Nephron (organoid): ENCODE measurements around the gene GPC2.
"Not testable (repeated sequence)": the region's sequence is repeated elsewhere in the genome, so short reads cannot be mapped to it uniquely, and the experiment has no call there.

ENCODE experiments used
- H3K27ac Mint-ChIP-seq, 3 experiments: 2 replicates each; pipeline ENCODE4 v1.8.0; 2020; ENCODE audit warnings: mixed read lengths in 3 of 3, mild to moderate bottlenecking in 2 of 3, moderate library complexity in 1 of 3
- H3K27me3 Mint-ChIP-seq: 2 replicates; pipeline ENCODE4 v1.8.0; 2021; ENCODE audit warnings: low read depth, mild to moderate bottlenecking, moderate library complexity, mixed read lengths
- H3K36me3 Mint-ChIP-seq: 2 replicates; pipeline ENCODE4 v1.8.0; 2020; ENCODE audit warnings: low read depth, mixed read lengths
- H3K4me1 Mint-ChIP-seq: 2 replicates; pipeline ENCODE4 v1.8.0; 2020; ENCODE audit warnings: mixed read lengths
- H3K4me3 Mint-ChIP-seq, 3 experiments: 2 replicates each; pipeline ENCODE4 v1.8.0; 2020; ENCODE audit warnings: mild to moderate bottlenecking in 3 of 3, mixed read lengths in 3 of 3, moderate library complexity in 2 of 3
- H3K9me3 Mint-ChIP-seq: 2 replicates; pipeline ENCODE4 v1.8.0; 2020; ENCODE audit warnings: mixed read lengths
- TF ChIP-seq, protein P1 (sequence below), 3 experiments: fragments of 200-600 bp; sonication (generic); IDR thresholded peaks; one replicate each; pipeline ENCODE4 v1.5.0; 2021; ENCODE audit warnings: antibody characterized with exemption in 3 of 3; ENCODE audit not compliant: unreplicated experiment in 3 of 3

The GPC2 gene

GRCh38 chr7:100177045-100178001 lies at the start of gene GPC2, which contains the start of gene STAG3:
TSS of gene GPC2 (minus strand) at chr7:100177381. CDS start at chr7:100177199, 182 bp downstream.
TSS of gene STAG3 (plus strand) at chr7:100177918. CDS start at chr7:100180557, 2,639 bp downstream.
- peak within 1 kb of the TSS; percentile 84 to 92 (median 89) for H3K4me3 Mint-ChIP-seq
- TF ChIP-seq, protein P1, sequence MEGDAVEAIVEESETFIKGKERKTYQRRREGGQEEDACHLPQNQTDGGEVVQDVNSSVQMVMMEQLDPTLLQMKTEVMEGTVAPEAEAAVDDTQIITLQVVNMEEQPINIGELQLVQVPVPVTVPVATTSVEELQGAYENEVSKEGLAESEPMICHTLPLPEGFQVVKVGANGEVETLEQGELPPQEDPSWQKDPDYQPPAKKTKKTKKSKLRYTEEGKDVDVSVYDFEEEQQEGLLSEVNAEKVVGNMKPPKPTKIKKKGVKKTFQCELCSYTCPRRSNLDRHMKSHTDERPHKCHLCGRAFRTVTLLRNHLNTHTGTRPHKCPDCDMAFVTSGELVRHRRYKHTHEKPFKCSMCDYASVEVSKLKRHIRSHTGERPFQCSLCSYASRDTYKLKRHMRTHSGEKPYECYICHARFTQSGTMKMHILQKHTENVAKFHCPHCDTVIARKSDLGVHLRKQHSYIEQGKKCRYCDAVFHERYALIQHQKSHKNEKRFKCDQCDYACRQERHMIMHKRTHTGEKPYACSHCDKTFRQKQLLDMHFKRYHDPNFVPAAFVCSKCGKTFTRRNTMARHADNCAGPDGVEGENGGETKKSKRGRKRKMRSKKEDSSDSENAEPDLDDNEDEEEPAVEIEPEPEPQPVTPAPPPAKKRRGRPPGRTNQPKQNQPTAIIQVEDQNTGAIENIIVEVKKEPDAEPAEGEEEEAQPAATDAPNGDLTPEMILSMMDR (IDR thresholded peaks at IDR 0.05; ENCODE audit: unreplicated experiment in 3 of 3) = no peak

DNA sequence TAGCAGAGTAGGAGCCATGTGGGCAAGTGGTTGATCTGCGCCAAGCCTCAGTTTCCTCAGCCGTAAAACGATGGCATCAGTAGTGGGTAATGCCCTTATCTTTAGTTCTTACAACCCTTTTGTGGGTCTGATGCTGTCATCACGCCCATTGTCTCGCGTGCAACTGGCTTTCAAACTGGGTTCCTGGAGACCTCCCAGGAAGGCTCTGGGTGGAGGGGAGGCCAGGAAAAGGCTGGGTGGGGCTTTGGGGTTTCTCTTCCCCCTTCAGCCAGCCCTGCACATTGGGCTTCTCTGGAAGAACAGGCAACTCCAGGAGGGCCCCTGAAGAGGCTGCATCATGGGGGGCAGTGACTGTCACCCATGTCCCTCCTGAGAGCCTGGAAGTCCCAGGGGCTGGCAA lies 47.7 kb upstream of the GPC2 start:
- not testable (repeated sequence) for H3K27ac Mint-ChIP-seq, H3K27me3 Mint-ChIP-seq, H3K4me3 Mint-ChIP-seq, H3K9me3 Mint-ChIP-seq, H3K4me1 Mint-ChIP-seq, H3K36me3 Mint-ChIP-seq

More at GRCh38 chr7:100177045-100178001, at the start of gene GPC2, which contains the start of gene STAG3:
- Mint-ChIP-seq H3K36me3 (peaks cover 13% of the 10 kb centered on the region), H3K27ac (peak within 1 kb of the TSS in 2 of 3 experiments; percentile 29 to 53), H3K9me3 (no peaks in the 10 kb centered on the region), H3K27me3 (peaks cover 26% of the 10 kb centered on the region), H3K4me1 (peaks cover 5% of the 10 kb centered on the region)

DNA sequence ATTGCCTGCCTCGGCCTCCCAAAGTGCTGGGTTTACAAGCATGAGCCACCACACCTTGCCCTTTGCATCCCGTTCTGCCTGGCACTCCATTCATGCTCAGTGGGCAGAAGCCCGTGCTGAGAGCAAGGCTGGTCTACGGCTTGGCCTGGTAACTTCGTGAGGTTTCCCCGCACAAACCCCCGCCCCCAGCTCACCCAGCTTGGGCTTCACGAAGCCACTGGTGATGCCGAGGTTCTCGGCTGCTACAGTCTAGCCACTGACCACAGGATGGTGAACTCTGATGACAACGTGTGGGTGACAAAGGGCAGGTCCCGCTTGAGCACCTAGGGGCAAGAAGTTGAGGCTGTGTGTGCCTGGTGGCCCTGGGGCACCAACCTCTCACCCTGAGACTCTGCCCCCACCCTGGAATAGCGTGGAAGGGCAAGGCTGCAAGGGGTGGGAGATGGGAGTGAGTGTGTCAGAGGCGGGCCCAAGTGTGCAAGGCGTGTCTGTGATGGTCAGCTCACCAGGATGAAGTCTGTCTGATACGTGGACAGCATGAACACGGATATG lies 46.3 kb upstream of the GPC2 start:
- not testable (repeated sequence) for H3K4me3 Mint-ChIP-seq, H3K36me3 Mint-ChIP-seq, H3K9me3 Mint-ChIP-seq, H3K27me3 Mint-ChIP-seq, H3K27ac Mint-ChIP-seq, H3K4me1 Mint-ChIP-seq

- Mint-ChIP-seq H3K36me3 (peaks cover 4% of the 10 kb centered on the region), H3K4me1 (peaks cover 2% of the 10 kb centered on the region), H3K27me3 (no peaks in the 10 kb centered on the region), H3K27ac (no peak overlapping the region), H3K9me3 (no peaks in the 10 kb centered on the region), H3K4me3 (no peak overlapping the region)
- TF ChIP-seq, protein P1 (IDR thresholded peaks at IDR 0.05; ENCODE audit: unreplicated experiment in 3 of 3) = no peak
Observed at GRCh38 chr7:100222445-100223132, 45.4 kb upstream of the GPC2 start.

DNA sequence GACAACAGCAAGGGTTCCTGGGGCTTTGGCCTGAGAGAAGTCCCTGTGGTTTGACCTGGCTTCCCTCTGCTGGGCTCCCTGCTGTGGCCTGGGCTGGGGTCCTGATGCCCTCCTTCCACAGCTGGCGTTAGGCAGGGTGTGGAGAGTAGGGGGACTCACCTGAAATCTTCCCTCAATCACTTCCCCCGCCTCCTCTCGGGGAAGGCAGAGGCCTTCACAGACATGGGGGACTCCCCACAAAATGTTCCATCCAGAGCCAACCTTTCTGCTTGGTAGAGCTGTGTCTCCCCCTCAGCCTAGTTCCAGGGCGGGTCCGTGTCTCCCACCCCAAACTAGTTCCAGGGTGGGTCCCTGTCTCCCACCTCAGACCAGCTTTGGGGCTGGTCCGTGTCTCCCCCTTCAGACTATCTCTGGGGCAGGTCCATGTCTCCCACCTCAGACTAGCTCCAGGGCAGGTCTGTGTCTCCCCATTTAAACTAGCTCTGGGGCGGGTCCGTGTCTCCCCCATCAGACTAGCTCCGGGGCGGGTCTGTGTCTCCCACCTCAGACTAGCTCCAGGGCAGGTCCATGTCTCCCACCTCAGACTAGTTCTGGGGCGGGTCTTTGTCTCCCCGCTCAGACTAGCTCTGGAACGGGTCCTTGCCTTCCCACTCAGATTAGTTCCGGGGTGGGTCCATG lies 44.7 kb upstream of the GPC2 start:
- H3K4me1 Mint-ChIP-seq = peaks cover 8% of the 10 kb centered on the region
- no peaks in the 10 kb centered on the region for H3K27me3 Mint-ChIP-seq
- no peaks in the 10 kb centered on the region for H3K9me3 Mint-ChIP-seq
- H3K27ac Mint-ChIP-seq = no peak overlapping the region
- H3K36me3 Mint-ChIP-seq = peaks cover 4% of the 10 kb centered on the region
- TF ChIP-seq, protein P1 (IDR thresholded peaks at IDR 0.05; ENCODE audit: unreplicated experiment in 3 of 3) = no peak
- no peak overlapping the region for H3K4me3 Mint-ChIP-seq

- Mint-ChIP-seq H3K4me1 (peaks cover 8% of the 10 kb centered on the region), H3K36me3 (peaks cover 4% of the 10 kb centered on the region), H3K9me3 (no peaks in the 10 kb centered on the region), H3K27ac (no peak overlapping the region), H3K4me3 (no peak overlapping the region), H3K27me3 (no peaks in the 10 kb centered on the region)
- TF ChIP-seq, protein P1 (IDR thresholded peaks at IDR 0.05; ENCODE audit: unreplicated experiment in 3 of 3) = no peak
Observed at GRCh38 chr7:100221231-100221718, 44.1 kb upstream of the GPC2 start.
